ENCODE measurements around the gene CDKN2AIPNL.

CDKN2AIPNL gene

GRCh38 chr5:134411546-134412266 is at the start of gene CDKN2AIPNL:
Gene CDKN2AIPNL, minus strand, starts transcription at chr5:134411881. Its CDS starts 27 bp downstream, at chr5:134411854.
- TF ChIP-seq CTCF (IDR thresholded peaks at IDR 0.05): peak; percentile 90

GRCh38 chr5:134460551-134460950 is 48.9 kb upstream of the CDKN2AIPNL start:
- TF ChIP-seq CTCF (IDR thresholded peaks at IDR 0.05): no peak

GRCh38 chr5:134459491-134459890 is 47.8 kb upstream of the CDKN2AIPNL start:
- TF ChIP-seq CTCF (IDR thresholded peaks at IDR 0.05): no peak

GRCh38 chr5:134459010-134459403 is 47.3 kb upstream of the CDKN2AIPNL start:
- no peak for TF ChIP-seq CTCF (IDR thresholded peaks at IDR 0.05)

GRCh38 chr5:134458234-134459009 is 46.7 kb upstream of the CDKN2AIPNL start:
- no peak for TF ChIP-seq CTCF (IDR thresholded peaks at IDR 0.05)

- no peak for TF ChIP-seq CTCF (IDR thresholded peaks at IDR 0.05)
These were observed 46.1 kb upstream of the CDKN2AIPNL start for GRCh38 chr5:134457801-134458200.

GRCh38 chr5:134456825-134457224 is 45.1 kb upstream of the CDKN2AIPNL start:
- no peak for TF ChIP-seq CTCF (IDR thresholded peaks at IDR 0.05)

Data from LNCAP (cell line).